H1 (cell line): ENCODE measurements around the gene STOML1. TPM values are rescaled to one million over a fixed set of nuclear protein-coding genes. Genes with fewer than 3 reads are reported as not detected.

Source experiments
- CBX5 ChIP-seq: fragments of 300-800, 300-1000 bp; sonication (generic); IDR thresholded peaks from 2 replicates; pipeline ENCODE4 v1.7.1; 2016; ENCODE audit warnings: antibody characterized with exemption, low read length, low read depth
- CHD7 ChIP-seq: fragments of 300-600 bp; sonication (generic); IDR thresholded peaks from 2 replicates; pipeline ENCODE4 v1.7.1; 2012; ENCODE audit warnings: low read length, moderate library complexity, mild to moderate bottlenecking, inconsistent platforms; ENCODE audit not compliant: insufficient replicate concordance
- EGR1 ChIP-seq: IDR thresholded peaks from 2 replicates; pipeline ENCODE4 v1.6.1; 2011; ENCODE audit warnings: low read depth, low read length, borderline replicate concordance
- GTF2F1 ChIP-seq: IDR thresholded peaks from 2 replicates; pipeline ENCODE4 v1.6.1; 2012; ENCODE audit warnings: low read depth, low read length, improper control_type of control experiment, borderline replicate concordance
- JUN ChIP-seq: IDR thresholded peaks from 2 replicates; pipeline ENCODE4 v1.6.1; 2011; ENCODE audit warnings: low read depth, mild to moderate bottlenecking, improper control_type of control experiment, low read length
- POLR2AphosphoS5 ChIP-seq: IDR thresholded peaks from 2 replicates; pipeline ENCODE4 v1.6.1; 2011; ENCODE audit warnings: low read depth, low read length
- RBBP5 ChIP-seq: IDR thresholded peaks from 2 replicates; pipeline ENCODE4 v1.7.1; 2012; ENCODE audit warnings: low read depth, mild to moderate bottlenecking, inconsistent platforms, low read length, moderate library complexity, borderline replicate concordance
- SIRT6 ChIP-seq: IDR thresholded peaks from one replicate; pipeline ENCODE4 v1.7.1; 2012; ENCODE audit warnings: low read length, inconsistent platforms
- polyA plus RNA-seq, 7 experiments: library from polyadenylated mRNA; depleted of rRNA in 3 of 7; stranded (reverse) in 5 of 7; unstranded in 2 of 7; fragments of >200 nt in 5 of 7; fragments of 200-250 nt in 2 of 7; gene quantifications; 1 replicate in 5 of 7; 2 replicates in 1 of 7; 4 replicates in 1 of 7; pipeline versions ENCODE4 v1.2.1 to v1.2.3, GENCODE V29; 2011 to 2013; ENCODE audit warnings: missing spikeins in 2 of 7, mixed read lengths in 2 of 7
- total RNA-seq: library from RNA; stranded (reverse); fragmentation: NEBNext Ultra II Directional; extraction: Animal tissue kit (Norgen Biotek cat#: 25700); gene quantifications from 2 replicates; pipeline ENCODE4 v1.2.1, GENCODE V29; 2021

The STOML1 gene
- total and polyA plus RNA-seq, 2 of the 8 experiments (the other 6 are each of a cell fraction or from before 2014, with no cell fraction given): 2.6 to 3.2 TPM

GRCh38 chr15:73997986-73998385, 5.9 kb upstream of the STOML1 start (continued):
- no peak for TF ChIP-seq CHD7
- TF ChIP-seq POLR2AphosphoS5: no peak
- no peak for TF ChIP-seq JUN
- TF ChIP-seq GTF2F1: no peak
- no peak for TF ChIP-seq SIRT6
- no peak for TF ChIP-seq RBBP5
- no peak for TF ChIP-seq CBX5
- no peak for TF ChIP-seq EGR1
